ENCODE results near the gene AGPAT3. TPM values are rescaled to one million over a fixed set of nuclear protein-coding genes. Genes with fewer than 3 reads are reported as not detected.

Gene AGPAT3
- polyA plus RNA-seq, 2 of the 4 experiments (the other 2 are of a cell fraction): 18.2 to 20.3 TPM

DNA sequence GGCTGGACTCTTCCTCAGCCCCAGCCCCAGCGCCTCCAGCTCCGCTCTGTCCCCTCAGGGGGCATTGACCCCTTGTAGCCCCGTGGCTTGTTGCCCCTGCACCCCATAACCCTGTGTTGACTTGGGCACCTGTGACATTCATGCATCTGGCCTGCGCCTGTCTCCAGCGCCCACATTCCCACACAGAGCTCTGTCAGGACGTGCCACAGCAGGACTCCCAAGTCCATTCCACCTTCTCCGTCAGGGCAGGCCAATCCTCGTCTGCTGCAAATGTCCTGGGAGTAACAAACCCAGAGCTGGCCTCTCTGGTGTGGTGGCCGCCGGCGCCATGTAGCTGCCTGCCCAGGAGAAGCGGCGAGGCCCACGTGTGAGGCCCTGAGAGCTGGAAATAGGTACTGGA lies 60.6 kb downstream of the AGPAT3 start:
- ATAC-seq: no peak
- WGBS (ENCODE audit: missing lambda C conversion rate): 93% methylated on average over 3 of the region's 14 CpGs
- CTCF ChIA-PET: interaction anchor here (1.4 to 5.3 kb wide), 3 partner anchors 10 to 50 kb away, joined by 3 to 27 read pairs (median 4); no protein-coding TSS in a partner anchor

DNA sequence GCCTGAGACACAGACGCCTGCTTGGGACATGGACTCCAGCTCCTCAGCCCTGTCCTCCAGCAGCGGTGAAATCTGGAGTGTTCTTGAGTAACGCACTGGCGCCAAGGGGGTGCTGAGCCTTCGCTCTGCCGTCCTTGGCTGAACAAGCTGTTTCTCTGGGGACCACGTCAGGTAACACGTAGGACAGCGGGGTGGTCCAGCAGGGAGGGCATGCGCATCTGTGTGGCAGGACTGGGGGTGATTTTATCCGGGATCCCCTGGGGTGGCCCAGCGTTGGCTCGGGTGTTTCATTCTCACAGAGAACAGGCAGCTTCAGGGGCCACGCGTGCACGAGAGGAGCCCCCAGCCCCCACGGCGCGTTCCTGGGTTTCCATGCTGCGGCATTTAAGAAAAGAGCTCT lies 61.2 kb downstream of the AGPAT3 start:
- POLR2A ChIA-PET: no interaction called here
- ATAC-seq (no peak), FAIRE-seq (no peak), DNase-seq (ENCODE audit: low read depth in 1 of 2, low spot score in 1 of 2) (no peak)
- no peak overlapping the region for H3K27ac ChIP-seq
- no peak overlapping the region for H3K4me2 ChIP-seq
- no peak for TF ChIP-seq MAFK (IDR thresholded peaks at IDR 0.05; ENCODE audit: partially characterized antibody)
- TF ChIP-seq, protein P1, sequence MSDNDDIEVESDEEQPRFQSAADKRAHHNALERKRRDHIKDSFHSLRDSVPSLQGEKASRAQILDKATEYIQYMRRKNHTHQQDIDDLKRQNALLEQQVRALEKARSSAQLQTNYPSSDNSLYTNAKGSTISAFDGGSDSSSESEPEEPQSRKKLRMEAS (IDR thresholded peaks at IDR 0.05): no peak
- TF ChIP-seq FOSB (CRISPR knock-in tag; IDR thresholded peaks at IDR 0.05): no peak
- no peak for TF ChIP-seq NFE2L2 (conservative IDR thresholded peaks at IDR 0.05; ENCODE audit: low read length)
- no peak for TF ChIP-seq KDM1A (IDR thresholded peaks at IDR 0.05; ENCODE audit: low read depth)
- TF ChIP-seq HOXA7 (CRISPR knock-in tag; IDR thresholded peaks at IDR 0.05): no peak
- H3K4me3 ChIP-seq: no peak overlapping the region
- WGBS (ENCODE audit: missing lambda C conversion rate): 93% methylated on average over 18 of the region's 20 CpGs
- H3K9me3 ChIP-seq: no peaks in the 10 kb centered on the region
- CTCF ChIA-PET: interaction anchor here (1.0 to 5.3 kb wide), 4 partner anchors 9 to 50 kb away, joined by 3 to 27 read pairs (median 4); no protein-coding TSS in a partner anchor
- H3K4me1 ChIP-seq: no peaks in the 10 kb centered on the region

More for the DNA sequence above, 60.6 kb downstream of the AGPAT3 start:
- no peak for FAIRE-seq
- Histone ChIP-seq H3K4me3 (no peak overlapping the region), H3K27ac (no peak overlapping the region), H3K9me3 (no peaks in the 10 kb centered on the region), H3K4me2 (no peak overlapping the region), H3K4me1 (no peaks in the 10 kb centered on the region)
- DNase-seq (ENCODE audit: low read depth in 1 of 2, low spot score in 1 of 2): no peak
- POLR2A ChIA-PET: no interaction called here
- TF ChIP-seq, protein P2, sequence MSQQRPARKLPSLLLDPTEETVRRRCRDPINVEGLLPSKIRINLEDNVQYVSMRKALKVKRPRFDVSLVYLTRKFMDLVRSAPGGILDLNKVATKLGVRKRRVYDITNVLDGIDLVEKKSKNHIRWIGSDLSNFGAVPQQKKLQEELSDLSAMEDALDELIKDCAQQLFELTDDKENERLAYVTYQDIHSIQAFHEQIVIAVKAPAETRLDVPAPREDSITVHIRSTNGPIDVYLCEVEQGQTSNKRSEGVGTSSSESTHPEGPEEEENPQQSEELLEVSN (IDR thresholded peaks at IDR 0.05; ENCODE audit: borderline replicate concordance, low read depth): no peak
- TF ChIP-seq, protein P1 (IDR thresholded peaks at IDR 0.05): no peak
- TF ChIP-seq JUN (IDR thresholded peaks at IDR 0.05) (no peak), GATA3 (IDR thresholded peaks at IDR 0.05; ENCODE audit: borderline replicate concordance) (no peak)
- TF ChIP-seq, protein P3, sequence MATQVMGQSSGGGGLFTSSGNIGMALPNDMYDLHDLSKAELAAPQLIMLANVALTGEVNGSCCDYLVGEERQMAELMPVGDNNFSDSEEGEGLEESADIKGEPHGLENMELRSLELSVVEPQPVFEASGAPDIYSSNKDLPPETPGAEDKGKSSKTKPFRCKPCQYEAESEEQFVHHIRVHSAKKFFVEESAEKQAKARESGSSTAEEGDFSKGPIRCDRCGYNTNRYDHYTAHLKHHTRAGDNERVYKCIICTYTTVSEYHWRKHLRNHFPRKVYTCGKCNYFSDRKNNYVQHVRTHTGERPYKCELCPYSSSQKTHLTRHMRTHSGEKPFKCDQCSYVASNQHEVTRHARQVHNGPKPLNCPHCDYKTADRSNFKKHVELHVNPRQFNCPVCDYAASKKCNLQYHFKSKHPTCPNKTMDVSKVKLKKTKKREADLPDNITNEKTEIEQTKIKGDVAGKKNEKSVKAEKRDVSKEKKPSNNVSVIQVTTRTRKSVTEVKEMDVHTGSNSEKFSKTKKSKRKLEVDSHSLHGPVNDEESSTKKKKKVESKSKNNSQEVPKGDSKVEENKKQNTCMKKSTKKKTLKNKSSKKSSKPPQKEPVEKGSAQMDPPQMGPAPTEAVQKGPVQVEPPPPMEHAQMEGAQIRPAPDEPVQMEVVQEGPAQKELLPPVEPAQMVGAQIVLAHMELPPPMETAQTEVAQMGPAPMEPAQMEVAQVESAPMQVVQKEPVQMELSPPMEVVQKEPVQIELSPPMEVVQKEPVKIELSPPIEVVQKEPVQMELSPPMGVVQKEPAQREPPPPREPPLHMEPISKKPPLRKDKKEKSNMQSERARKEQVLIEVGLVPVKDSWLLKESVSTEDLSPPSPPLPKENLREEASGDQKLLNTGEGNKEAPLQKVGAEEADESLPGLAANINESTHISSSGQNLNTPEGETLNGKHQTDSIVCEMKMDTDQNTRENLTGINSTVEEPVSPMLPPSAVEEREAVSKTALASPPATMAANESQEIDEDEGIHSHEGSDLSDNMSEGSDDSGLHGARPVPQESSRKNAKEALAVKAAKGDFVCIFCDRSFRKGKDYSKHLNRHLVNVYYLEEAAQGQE (IDR thresholded peaks at IDR 0.05): no peak

DNA sequence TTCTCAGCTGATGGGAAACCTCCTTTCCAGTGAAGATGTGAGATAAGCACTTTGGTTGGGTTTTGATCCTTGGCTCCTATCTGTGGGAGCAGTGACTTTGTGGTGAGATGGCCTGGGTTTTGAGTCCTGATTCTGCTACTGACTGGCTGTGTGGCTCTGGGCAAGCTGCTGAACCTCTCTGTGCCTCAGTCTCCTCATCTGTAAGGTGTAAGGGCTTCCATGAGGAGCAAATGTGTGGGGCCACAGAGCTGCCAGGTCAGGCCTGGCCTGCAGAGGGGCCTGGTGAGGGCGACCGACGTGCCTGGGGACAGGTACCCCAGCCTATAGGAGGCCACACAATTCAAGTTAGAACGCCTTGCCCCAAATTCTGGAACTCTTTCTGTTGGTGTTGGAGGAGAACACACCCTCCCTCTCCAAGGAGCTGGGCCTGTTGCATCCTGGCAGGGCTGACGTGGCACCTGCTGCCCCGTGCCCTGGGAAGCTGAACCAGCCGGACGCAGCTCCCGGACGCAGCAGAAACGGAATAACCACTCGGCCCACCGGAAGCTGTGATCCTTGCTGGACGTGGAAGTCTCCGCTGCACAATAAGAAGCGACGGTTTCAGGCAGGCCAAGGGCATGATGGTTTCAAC lies 62.7 kb downstream of the AGPAT3 start:
- ATAC-seq (no peak), FAIRE-seq (no peak), DNase-seq (ENCODE audit: low read depth in 1 of 2, low spot score in 1 of 2) (no peak)
- Histone ChIP-seq H3K27ac (no peak overlapping the region), H3K9me3 (no peaks in the 10 kb centered on the region), H3K4me3 (no peak overlapping the region), H3K4me2 (no peak overlapping the region), H3K4me1 (no peaks in the 10 kb centered on the region)
- CTCF ChIA-PET: interaction anchor here (5.3 kb wide), 1 partner anchor 11 kb away, joined by 27 read pairs; no protein-coding TSS in a partner anchor
- 92% methylated on average over 11 of the region's 17 CpGs for WGBS (ENCODE audit: missing lambda C conversion rate)
- POLR2A ChIA-PET: no interaction called here
- no peak for TF ChIP-seq PHF8 (IDR thresholded peaks at IDR 0.05; ENCODE audit: borderline replicate concordance, low read depth)
- no peak for TF ChIP-seq SREBF2 (IDR thresholded peaks at IDR 0.05)
- TF ChIP-seq, protein P4, sequence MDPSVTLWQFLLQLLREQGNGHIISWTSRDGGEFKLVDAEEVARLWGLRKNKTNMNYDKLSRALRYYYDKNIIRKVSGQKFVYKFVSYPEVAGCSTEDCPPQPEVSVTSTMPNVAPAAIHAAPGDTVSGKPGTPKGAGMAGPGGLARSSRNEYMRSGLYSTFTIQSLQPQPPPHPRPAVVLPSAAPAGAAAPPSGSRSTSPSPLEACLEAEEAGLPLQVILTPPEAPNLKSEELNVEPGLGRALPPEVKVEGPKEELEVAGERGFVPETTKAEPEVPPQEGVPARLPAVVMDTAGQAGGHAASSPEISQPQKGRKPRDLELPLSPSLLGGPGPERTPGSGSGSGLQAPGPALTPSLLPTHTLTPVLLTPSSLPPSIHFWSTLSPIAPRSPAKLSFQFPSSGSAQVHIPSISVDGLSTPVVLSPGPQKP (IDR thresholded peaks at IDR 0.05; ENCODE audit: low read depth, low read length): no peak
- no peak for TF ChIP-seq EHF (CRISPR knock-in tag; IDR thresholded peaks at IDR 0.05)
- no peak for TF ChIP-seq GATA3 (IDR thresholded peaks at IDR 0.05; ENCODE audit: borderline replicate concordance)
- no peak for TF ChIP-seq HOXA7 (CRISPR knock-in tag; IDR thresholded peaks at IDR 0.05)
- no peak for TF ChIP-seq NFE2L2 (conservative IDR thresholded peaks at IDR 0.05; ENCODE audit: low read length)
- TF ChIP-seq, protein P3 (IDR thresholded peaks at IDR 0.05): no peak
- no peak for TF ChIP-seq CEBPB (IDR thresholded peaks at IDR 0.05)
- no peak for TF ChIP-seq MAZ (IDR thresholded peaks at IDR 0.05; ENCODE audit: borderline replicate concordance, low read depth, low read length)
- no peak for TF ChIP-seq ZSCAN20 (CRISPR knock-in tag; IDR thresholded peaks at IDR 0.05)
- TF ChIP-seq, protein P1 (IDR thresholded peaks at IDR 0.05): no peak
- TF ChIP-seq ESRRA (IDR thresholded peaks at IDR 0.05; ENCODE audit: borderline replicate concordance, low read length): no peak
- no peak for TF ChIP-seq SMC3 (IDR thresholded peaks at IDR 0.05)
- TF ChIP-seq, protein P5, sequence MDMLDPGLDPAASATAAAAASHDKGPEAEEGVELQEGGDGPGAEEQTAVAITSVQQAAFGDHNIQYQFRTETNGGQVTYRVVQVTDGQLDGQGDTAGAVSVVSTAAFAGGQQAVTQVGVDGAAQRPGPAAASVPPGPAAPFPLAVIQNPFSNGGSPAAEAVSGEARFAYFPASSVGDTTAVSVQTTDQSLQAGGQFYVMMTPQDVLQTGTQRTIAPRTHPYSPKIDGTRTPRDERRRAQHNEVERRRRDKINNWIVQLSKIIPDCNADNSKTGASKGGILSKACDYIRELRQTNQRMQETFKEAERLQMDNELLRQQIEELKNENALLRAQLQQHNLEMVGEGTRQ (IDR thresholded peaks at IDR 0.05): no peak
